Ishikawa (cell line): ENCODE results near the gene COL26A1.

Experiments used
- CEBPB ChIP-seq: IDR thresholded peaks from 2 replicates; pipeline ENCODE4 v1.6.1; 2012
- CREB1 ChIP-seq: IDR thresholded peaks from 2 replicates; pipeline ENCODE4 v1.6.1; 2012; ENCODE audit warnings: low read depth
- EGR1 ChIP-seq: IDR thresholded peaks from 2 replicates; pipeline ENCODE4 v1.6.1; 2012
- EP300 ChIP-seq: IDR thresholded peaks from 2 replicates; pipeline ENCODE4 v1.6.1; 2012; ENCODE audit warnings: borderline replicate concordance
- FOXM1 ChIP-seq: IDR thresholded peaks from 2 replicates; pipeline ENCODE4 v1.6.1; 2012; ENCODE audit warnings: low read depth, borderline replicate concordance
- NFIC ChIP-seq: IDR thresholded peaks from 2 replicates; pipeline ENCODE4 v1.6.1; 2012
- RAD21 ChIP-seq: IDR thresholded peaks from 2 replicates; pipeline ENCODE4 v1.6.1; 2012; ENCODE audit warnings: low read depth
- TAF1 ChIP-seq: IDR thresholded peaks from 2 replicates; pipeline ENCODE4 v1.6.1; 2012; ENCODE audit warnings: low read depth, mild to moderate bottlenecking
- TCF12 ChIP-seq: IDR thresholded peaks from 2 replicates; pipeline ENCODE4 v1.6.1; 2012; ENCODE audit warnings: low read depth
- TEAD4 ChIP-seq: IDR thresholded peaks from 2 replicates; pipeline ENCODE4 v1.6.1; 2012
- YY1 ChIP-seq: IDR thresholded peaks from 2 replicates; pipeline ENCODE4 v1.6.1; 2012; ENCODE audit warnings: low read depth
- ZBTB7A ChIP-seq: IDR thresholded peaks from 2 replicates; pipeline ENCODE4 v1.6.1; 2012; ENCODE audit warnings: low read depth
- TF ChIP-seq, protein P1 (sequence below): IDR thresholded peaks from 2 replicates; pipeline ENCODE4 v1.6.1; 2012; ENCODE audit warnings: low read depth, mild to moderate bottlenecking
- TF ChIP-seq, protein P2 (sequence below): IDR thresholded peaks from 2 replicates; pipeline ENCODE4 v1.6.1; 2012
- TF ChIP-seq, protein P3 (sequence below): IDR thresholded peaks from 2 replicates; pipeline ENCODE4 v1.6.1; 2012

COL26A1 gene

DNA sequence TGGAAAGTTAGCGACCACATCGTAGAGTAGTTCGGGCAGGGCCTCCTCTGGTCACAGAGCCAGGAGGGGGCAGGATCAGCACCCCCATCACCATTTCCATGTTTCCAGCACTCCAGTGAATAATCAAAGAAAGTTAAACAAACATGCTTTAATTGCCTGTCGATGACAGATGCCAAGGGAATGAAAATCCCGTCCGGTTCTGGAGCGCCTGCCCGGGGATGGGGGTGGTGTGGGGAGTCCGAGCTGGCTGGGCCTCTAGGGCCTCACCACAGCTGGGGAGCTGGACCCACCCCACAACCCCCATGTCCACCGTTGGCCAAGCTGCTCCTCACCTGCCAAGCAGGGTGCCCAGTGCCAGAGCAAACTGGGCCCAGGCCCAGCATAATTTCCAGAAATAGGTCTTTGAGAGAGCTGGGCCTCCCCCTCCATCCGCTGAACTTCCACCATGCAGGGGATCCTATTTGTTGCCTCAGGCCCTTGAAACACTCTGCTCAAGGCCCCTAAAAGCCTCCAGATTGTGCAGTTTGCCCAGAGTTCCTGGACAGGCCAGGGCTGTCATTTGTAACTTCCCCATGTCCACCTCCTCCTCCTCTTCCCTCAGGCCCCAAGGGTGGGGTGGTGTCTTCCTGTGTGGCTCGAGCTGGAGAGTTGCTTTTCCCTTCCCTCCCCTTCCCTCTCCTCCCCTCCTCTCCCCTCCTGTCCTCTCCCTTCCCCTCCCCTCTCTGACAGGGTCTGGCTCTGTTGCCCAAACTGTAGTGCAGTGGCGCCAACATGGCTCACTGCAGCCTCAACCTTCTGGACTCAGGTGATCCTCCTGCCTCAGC is 165.4 kb downstream of the COL26A1 start:
- TF ChIP-seq, protein P1, sequence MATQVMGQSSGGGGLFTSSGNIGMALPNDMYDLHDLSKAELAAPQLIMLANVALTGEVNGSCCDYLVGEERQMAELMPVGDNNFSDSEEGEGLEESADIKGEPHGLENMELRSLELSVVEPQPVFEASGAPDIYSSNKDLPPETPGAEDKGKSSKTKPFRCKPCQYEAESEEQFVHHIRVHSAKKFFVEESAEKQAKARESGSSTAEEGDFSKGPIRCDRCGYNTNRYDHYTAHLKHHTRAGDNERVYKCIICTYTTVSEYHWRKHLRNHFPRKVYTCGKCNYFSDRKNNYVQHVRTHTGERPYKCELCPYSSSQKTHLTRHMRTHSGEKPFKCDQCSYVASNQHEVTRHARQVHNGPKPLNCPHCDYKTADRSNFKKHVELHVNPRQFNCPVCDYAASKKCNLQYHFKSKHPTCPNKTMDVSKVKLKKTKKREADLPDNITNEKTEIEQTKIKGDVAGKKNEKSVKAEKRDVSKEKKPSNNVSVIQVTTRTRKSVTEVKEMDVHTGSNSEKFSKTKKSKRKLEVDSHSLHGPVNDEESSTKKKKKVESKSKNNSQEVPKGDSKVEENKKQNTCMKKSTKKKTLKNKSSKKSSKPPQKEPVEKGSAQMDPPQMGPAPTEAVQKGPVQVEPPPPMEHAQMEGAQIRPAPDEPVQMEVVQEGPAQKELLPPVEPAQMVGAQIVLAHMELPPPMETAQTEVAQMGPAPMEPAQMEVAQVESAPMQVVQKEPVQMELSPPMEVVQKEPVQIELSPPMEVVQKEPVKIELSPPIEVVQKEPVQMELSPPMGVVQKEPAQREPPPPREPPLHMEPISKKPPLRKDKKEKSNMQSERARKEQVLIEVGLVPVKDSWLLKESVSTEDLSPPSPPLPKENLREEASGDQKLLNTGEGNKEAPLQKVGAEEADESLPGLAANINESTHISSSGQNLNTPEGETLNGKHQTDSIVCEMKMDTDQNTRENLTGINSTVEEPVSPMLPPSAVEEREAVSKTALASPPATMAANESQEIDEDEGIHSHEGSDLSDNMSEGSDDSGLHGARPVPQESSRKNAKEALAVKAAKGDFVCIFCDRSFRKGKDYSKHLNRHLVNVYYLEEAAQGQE: no peak
- no peak for TF ChIP-seq ZBTB7A
- no peak for TF ChIP-seq EP300
- no peak for TF ChIP-seq EGR1
- TF ChIP-seq, protein P2, sequence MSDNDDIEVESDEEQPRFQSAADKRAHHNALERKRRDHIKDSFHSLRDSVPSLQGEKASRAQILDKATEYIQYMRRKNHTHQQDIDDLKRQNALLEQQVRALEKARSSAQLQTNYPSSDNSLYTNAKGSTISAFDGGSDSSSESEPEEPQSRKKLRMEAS: no peak
- TF ChIP-seq TAF1: no peak
- no peak for TF ChIP-seq NFIC
- no peak for TF ChIP-seq CREB1
- TF ChIP-seq, protein P3, sequence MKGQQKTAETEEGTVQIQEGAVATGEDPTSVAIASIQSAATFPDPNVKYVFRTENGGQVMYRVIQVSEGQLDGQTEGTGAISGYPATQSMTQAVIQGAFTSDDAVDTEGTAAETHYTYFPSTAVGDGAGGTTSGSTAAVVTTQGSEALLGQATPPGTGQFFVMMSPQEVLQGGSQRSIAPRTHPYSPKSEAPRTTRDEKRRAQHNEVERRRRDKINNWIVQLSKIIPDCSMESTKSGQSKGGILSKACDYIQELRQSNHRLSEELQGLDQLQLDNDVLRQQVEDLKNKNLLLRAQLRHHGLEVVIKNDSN: no peak
- TF ChIP-seq TEAD4: no peak
- TF ChIP-seq TCF12: no peak
- TF ChIP-seq RAD21: no peak
- TF ChIP-seq FOXM1: no peak
- no peak for TF ChIP-seq CEBPB
- TF ChIP-seq YY1: no peak

DNA sequence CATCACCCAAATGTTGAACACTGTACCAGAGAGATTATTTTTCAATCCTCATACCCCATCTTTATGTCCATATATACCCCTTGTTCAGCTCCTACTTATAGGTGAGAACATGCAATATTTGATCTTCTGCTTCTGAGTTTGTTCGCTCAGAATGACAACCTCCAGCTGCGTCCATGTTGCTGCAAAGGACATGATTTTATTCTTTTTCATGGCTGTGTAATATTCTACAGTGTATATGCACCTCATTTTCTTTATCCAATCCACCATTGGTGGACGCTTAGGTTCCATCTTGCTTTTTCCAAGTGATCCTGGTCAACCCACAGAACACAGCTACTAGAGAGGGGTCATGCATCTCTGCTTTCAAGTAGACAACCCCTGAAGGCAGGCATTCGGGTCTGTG is 166.9 kb downstream of the COL26A1 start:
- TF ChIP-seq TCF12 (no peak), RAD21 (no peak), CEBPB (no peak), TEAD4 (no peak), NFIC (no peak), TAF1 (no peak), EGR1 (no peak), FOXM1 (no peak), CREB1 (no peak), ZBTB7A (no peak), EP300 (no peak), YY1 (no peak)
- TF ChIP-seq, protein P2: no peak
- TF ChIP-seq, protein P3: no peak
- TF ChIP-seq, protein P1: no peak

GRCh38 chr7:101531726-101532357 is 169.2 kb downstream of the COL26A1 start:
- TF ChIP-seq TCF12: no peak
- TF ChIP-seq CEBPB: no peak
- no peak for TF ChIP-seq YY1
- TF ChIP-seq, protein P1: no peak
- TF ChIP-seq FOXM1: no peak
- TF ChIP-seq CREB1: no peak
- TF ChIP-seq EP300: no peak
- TF ChIP-seq, protein P2: no peak
- no peak for TF ChIP-seq ZBTB7A
- TF ChIP-seq RAD21: no peak
- TF ChIP-seq, protein P3: no peak
